Central memory CD8-positive, alpha-beta T cell (primary cell): ENCODE data around the gene TOMT.

ENCODE experiments used
- ATAC-seq: fragments of 150-1000 bp; cut with Tn5 transposase; replicated peaks from 2 replicates; pipeline ENCODE4 v1.10.0; 2022; ENCODE audit warnings: mild to moderate bottlenecking, moderate FRiP score, moderate number of reproducible peaks; ENCODE audit not compliant: poor library complexity, severe bottlenecking; ENCODE audit errors: extremely low read depth
- DNase-seq, 2 donors: peaks; one replicate each; pipeline ENCODE4 v3.0.0; 2021; ENCODE audit warnings: low spot score in 2 of 2
- H3K27ac Mint-ChIP-seq: one replicate; pipeline ENCODE4 v1.8.0; 2022; ENCODE audit warnings: low read depth, mild to moderate bottlenecking, moderate library complexity, mixed read lengths
- H3K27me3 Mint-ChIP-seq: one replicate; pipeline ENCODE4 v1.8.0; 2022; ENCODE audit warnings: mixed read lengths
- H3K36me3 Mint-ChIP-seq: one replicate; pipeline ENCODE4 v1.8.0; 2022; ENCODE audit warnings: mild to moderate bottlenecking, moderate library complexity, mixed read lengths; ENCODE audit not compliant: insufficient read depth
- H3K4me1 Mint-ChIP-seq: one replicate; pipeline ENCODE4 v1.8.0; 2022; ENCODE audit warnings: mixed read lengths
- H3K4me3 Mint-ChIP-seq: one replicate; pipeline ENCODE4 v1.8.0; 2022; ENCODE audit warnings: mild to moderate bottlenecking, moderate library complexity, mixed read lengths
- H3K9me3 Mint-ChIP-seq: one replicate; pipeline ENCODE4 v1.8.0; 2022; ENCODE audit warnings: mixed read lengths

Gene TOMT

DNA sequence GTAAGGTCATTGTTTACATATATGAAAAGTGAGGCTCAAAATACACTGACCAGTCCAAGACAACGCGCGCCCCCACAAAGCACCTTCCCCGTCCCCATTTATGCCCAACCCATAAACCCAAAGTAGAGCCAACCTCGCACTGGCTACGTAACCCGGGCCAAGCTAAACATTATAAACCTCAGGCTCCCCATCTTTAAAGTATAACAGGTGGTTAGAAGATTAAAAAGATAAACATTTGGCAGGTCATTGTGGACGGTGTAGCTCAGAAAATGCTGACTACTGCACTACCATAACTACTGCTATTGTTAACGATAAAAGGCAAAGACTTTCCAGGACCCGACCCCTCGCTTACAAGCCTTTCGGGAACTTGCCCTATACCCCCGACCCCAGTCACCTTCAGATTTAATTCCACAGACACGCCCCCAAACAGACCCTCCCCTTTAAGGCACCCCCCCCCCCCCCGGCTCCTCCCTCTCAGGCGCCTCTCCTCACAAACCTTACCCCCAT lies 25.9 kb upstream of the TOMT start:
- peaks cover 29% of the 10 kb centered on the region for H3K4me1 Mint-ChIP-seq
- peaks cover 15% of the 10 kb centered on the region for H3K36me3 Mint-ChIP-seq
- peak overlapping the region; percentile 97 for H3K27ac Mint-ChIP-seq
- H3K27me3 Mint-ChIP-seq = no peaks in the 10 kb centered on the region
- no peaks in the 10 kb centered on the region for H3K9me3 Mint-ChIP-seq
- peak in 1 of 2 donors; percentile 34 for DNase-seq
- H3K4me3 Mint-ChIP-seq = peak overlapping the region; percentile 96
- ATAC-seq = peak; percentile 53

- peak; percentile 87 for ATAC-seq
- H3K4me1 Mint-ChIP-seq = peaks cover 28% of the 10 kb centered on the region
- no peaks in the 10 kb centered on the region for H3K9me3 Mint-ChIP-seq
- peak; percentile 97 to 99 for DNase-seq
- peaks cover 13% of the 10 kb centered on the region for H3K36me3 Mint-ChIP-seq
- no peaks in the 10 kb centered on the region for H3K27me3 Mint-ChIP-seq
- H3K27ac Mint-ChIP-seq = peak within 1 kb of the TSS; percentile 97
- peak within 1 kb of the TSS; percentile 96 for H3K4me3 Mint-ChIP-seq
Measured at GRCh38 chr11:72080326-72081183, 25.2 kb upstream of the TOMT start, which contains the start of the genes LRRC51 and NUMA1. Gene LRRC51 (plus strand): TSS chr11:72080850. CDS start chr11:72089084, 8,234 bp downstream. Gene NUMA1 (minus strand): TSS chr11:72080542. CDS start chr11:72035943, 44,599 bp downstream.

- Mint-ChIP-seq H3K36me3 (peaks cover 13% of the 10 kb centered on the region), H3K4me1 (peaks cover 25% of the 10 kb centered on the region), H3K27ac (peak overlapping the region; percentile 97), H3K27me3 (no peaks in the 10 kb centered on the region), H3K9me3 (no peaks in the 10 kb centered on the region), H3K4me3 (peak overlapping the region; percentile 96)
- ATAC-seq (no peak), DNase-seq (no peak)
Measured at GRCh38 chr11:72081184-72081644, 24.5 kb upstream of the TOMT start.

DNA sequence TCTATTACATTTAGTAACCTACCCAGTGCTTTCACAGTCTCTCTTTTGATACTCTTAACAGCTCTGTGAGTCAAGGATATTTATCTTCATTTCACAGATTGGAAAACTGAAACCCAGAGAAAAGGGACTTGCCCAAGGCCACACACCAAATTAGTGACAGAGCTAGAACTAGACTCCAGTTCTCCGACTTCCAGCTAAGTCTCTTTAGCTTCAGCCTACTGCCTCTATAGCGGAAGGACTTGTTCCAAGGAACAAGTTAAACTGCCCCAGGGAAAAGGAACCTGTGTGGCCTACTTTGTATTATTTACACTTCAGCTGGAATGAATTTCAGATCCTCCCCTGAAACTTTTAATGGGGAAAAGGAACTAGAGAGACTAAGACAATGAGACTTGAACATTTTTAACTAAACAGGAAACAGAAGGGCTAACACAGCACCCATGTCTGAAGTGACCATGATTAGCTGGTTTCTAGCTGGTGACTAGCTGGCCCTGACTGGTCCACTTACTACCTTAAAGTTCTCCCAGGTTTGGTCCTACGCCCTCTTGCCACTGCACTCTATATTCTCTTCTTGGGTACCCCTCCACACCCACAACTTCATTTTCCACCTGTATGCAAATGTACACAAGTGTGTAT lies 23.8 kb upstream of the TOMT start:
- ATAC-seq = no peak
- H3K9me3 Mint-ChIP-seq = no peaks in the 10 kb centered on the region
- H3K4me1 Mint-ChIP-seq = peaks cover 25% of the 10 kb centered on the region

DNA sequence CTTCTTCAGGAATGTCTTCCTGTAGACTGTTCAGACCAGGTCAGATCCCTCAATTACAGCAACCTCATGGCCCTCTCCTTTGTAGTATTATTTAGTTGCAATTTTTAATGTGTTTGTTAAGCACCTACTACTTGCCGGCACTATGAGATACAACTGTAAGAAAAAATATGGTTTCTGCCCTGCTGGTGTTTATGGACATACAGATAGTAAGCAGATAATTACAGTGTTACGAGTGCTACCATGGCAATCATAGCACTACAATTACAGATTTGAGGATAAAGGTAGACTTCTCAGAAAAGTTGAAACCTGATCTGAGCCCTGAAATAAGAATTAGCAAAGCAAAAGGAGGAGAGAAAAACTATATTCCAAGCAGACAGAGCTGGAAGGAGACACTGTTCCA lies 22.3 kb upstream of the TOMT start:
- DNase-seq = no peak
- Mint-ChIP-seq H3K4me1 (peaks cover 24% of the 10 kb centered on the region), H3K27ac (no peak overlapping the region), H3K36me3 (peaks cover 11% of the 10 kb centered on the region), H3K4me3 (no peak overlapping the region), H3K9me3 (no peaks in the 10 kb centered on the region), H3K27me3 (no peaks in the 10 kb centered on the region)
- no peak for ATAC-seq

More for the DNA sequence above, 23.8 kb upstream of the TOMT start:
- Mint-ChIP-seq H3K4me3 (peak overlapping the region; percentile 96), H3K27me3 (no peaks in the 10 kb centered on the region), H3K27ac (peak overlapping the region; percentile 97), H3K36me3 (peaks cover 13% of the 10 kb centered on the region)
- DNase-seq = no peak

GRCh38 chr11:72084076-72084475 lies 21.6 kb upstream of the TOMT start:
- Mint-ChIP-seq H3K27ac (no peak overlapping the region), H3K4me1 (peaks cover 18% of the 10 kb centered on the region), H3K36me3 (peaks cover 11% of the 10 kb centered on the region), H3K9me3 (no peaks in the 10 kb centered on the region), H3K4me3 (no peak overlapping the region), H3K27me3 (no peaks in the 10 kb centered on the region)
- DNase-seq (no peak), ATAC-seq (no peak)

GRCh38 chr11:72084965-72085364 lies 20.8 kb upstream of the TOMT start:
- H3K27ac Mint-ChIP-seq = no peak overlapping the region
- ATAC-seq = no peak
- no peaks in the 10 kb centered on the region for H3K27me3 Mint-ChIP-seq
- no peaks in the 10 kb centered on the region for H3K9me3 Mint-ChIP-seq
- no peak for DNase-seq
- no peak overlapping the region for H3K4me3 Mint-ChIP-seq
- H3K36me3 Mint-ChIP-seq = peaks cover 10% of the 10 kb centered on the region
- peaks cover 11% of the 10 kb centered on the region for H3K4me1 Mint-ChIP-seq

DNA sequence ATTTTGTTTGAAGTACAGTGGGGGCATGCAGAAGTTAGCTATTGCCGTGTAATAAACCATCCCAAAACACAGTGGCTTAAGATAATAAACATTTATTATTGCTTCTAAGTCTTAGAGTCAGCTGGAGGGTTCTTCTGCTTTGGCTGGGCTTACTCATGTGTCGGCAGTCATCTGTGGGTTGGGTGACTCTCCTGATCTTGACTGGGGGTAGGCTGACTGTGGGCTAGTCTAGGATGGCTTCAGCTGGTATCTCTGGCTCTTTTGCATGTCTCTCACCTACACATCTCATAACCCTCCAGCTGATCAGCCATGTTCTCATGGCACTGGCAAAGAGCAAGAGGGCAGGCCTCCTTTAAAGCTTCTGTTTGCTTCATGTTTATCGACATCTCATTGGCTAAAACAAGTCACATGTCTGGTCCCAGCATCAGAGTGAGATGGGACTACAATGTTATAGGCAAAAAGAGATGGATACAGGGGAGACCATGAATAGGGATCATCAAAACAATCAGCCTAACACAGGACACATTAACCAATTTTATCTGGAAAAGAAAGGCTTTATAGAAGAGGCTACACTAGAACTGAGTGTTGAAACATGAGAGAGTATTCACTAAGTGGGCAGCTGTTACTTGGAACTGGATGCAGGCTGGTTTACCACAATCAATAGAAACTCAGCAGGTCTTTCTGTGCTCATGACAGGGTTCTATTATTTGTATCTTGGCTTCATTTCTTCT lies 19.9 kb upstream of the TOMT start:
- ATAC-seq (no peak), DNase-seq (no peak)
- Mint-ChIP-seq H3K4me3 (no peak overlapping the region), H3K27me3 (no peaks in the 10 kb centered on the region), H3K27ac (no peak overlapping the region), H3K36me3 (peaks cover 3% of the 10 kb centered on the region), H3K9me3 (no peaks in the 10 kb centered on the region), H3K4me1 (peaks cover 3% of the 10 kb centered on the region)

DNA sequence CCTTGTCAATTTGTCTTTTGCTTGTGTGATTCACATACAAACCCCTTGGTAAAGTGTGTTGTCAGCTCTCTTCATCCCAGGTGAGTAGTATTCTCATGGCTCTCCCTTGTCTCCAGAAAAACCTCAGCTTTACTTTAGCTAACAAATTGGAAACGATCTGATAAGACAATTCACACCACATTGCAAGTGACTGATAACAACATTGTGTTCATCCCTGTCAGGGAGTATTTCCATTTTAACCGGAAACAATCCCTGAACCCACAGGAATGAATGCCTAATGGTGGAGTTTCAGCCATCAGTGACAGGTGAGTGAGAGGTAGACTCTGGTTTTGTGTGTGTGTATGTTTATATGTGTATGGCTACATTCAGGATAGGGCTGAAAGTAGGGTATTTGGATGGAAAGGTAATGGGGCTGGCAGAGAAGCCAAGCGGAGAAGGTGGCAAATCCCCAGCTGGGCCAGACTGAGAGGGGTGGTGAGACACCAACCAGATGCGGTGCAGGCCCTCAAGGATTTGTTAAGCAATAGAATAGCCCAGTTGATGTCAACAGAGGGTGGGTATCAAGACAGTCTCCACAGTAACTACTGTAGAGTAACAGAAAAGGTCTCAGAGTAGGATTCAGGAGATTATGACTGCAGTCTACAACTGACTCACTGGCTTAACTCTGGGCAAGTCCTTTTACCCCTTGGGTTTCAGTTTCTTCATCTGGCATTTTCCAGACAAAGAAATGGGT lies 17.5 kb upstream of the TOMT start:
- Mint-ChIP-seq H3K27ac (peak overlapping the region; percentile 33), H3K9me3 (no peaks in the 10 kb centered on the region), H3K36me3 (no peaks in the 10 kb centered on the region), H3K27me3 (no peaks in the 10 kb centered on the region), H3K4me3 (no peak overlapping the region), H3K4me1 (peaks cover 4% of the 10 kb centered on the region)
- no peak for ATAC-seq
- no peak for DNase-seq

- no peaks in the 10 kb centered on the region for H3K27me3 Mint-ChIP-seq
- H3K27ac Mint-ChIP-seq = peak overlapping the region; percentile 5
- DNase-seq = peak; percentile 41 to 42
- H3K9me3 Mint-ChIP-seq = no peaks in the 10 kb centered on the region
- H3K4me1 Mint-ChIP-seq = peaks cover 4% of the 10 kb centered on the region
- ATAC-seq = peak; percentile 93
- peaks cover 7% of the 10 kb centered on the region for H3K36me3 Mint-ChIP-seq
- H3K4me3 Mint-ChIP-seq = no peak overlapping the region
Measured at GRCh38 chr11:72091292-72091691, 14.4 kb upstream of the TOMT start.

DNA sequence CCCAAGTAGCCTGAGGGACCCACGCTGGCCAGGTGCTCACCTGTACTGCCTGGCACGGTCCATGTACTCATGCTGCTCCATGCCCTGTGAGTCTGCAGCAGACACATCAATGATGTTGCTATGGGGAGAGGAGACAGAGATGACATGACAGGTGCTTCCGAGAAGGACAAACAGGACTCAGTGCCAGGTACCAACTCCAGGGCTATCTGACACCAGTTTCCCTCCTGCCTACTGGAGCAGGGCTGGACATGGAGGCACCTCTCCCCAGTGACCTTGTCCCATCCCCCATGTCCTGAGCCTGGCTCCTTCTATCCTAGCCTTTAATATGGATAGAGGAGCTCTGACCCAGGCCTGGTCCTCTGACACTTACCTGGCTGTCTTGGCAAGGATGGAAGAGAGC lies 7.0 kb upstream of the TOMT start:
- Mint-ChIP-seq H3K36me3 (peaks cover 24% of the 10 kb centered on the region), H3K9me3 (no peaks in the 10 kb centered on the region)

GRCh38 chr11:72100009-72100408 lies 5.7 kb upstream of the TOMT start:
- H3K27ac Mint-ChIP-seq = no peak overlapping the region

More for the DNA sequence above, 7.0 kb upstream of the TOMT start:
- H3K4me1 Mint-ChIP-seq = peaks cover 38% of the 10 kb centered on the region
- H3K27ac Mint-ChIP-seq = peak overlapping the region; percentile 13
- H3K27me3 Mint-ChIP-seq = no peaks in the 10 kb centered on the region
- no peak overlapping the region for H3K4me3 Mint-ChIP-seq
- DNase-seq (no peak), ATAC-seq (no peak)

More at GRCh38 chr11:72100009-72100408, 5.7 kb upstream of the TOMT start:
- H3K4me3 Mint-ChIP-seq = no peak overlapping the region
- ATAC-seq (no peak), DNase-seq (no peak)
- H3K9me3 Mint-ChIP-seq = no peaks in the 10 kb centered on the region
- H3K36me3 Mint-ChIP-seq = peaks cover 18% of the 10 kb centered on the region
- peaks cover 46% of the 10 kb centered on the region for H3K4me1 Mint-ChIP-seq
- H3K27me3 Mint-ChIP-seq = no peaks in the 10 kb centered on the region
